Caco-2 (cell line): Measurements from ENCODE around the gene TBX10. TPM values are rescaled to one million over a fixed set of nuclear protein-coding genes. Genes with fewer than 3 reads are reported as not detected.
"Not testable (repeated sequence)": the region's sequence is repeated elsewhere in the genome, so short reads cannot be mapped to it uniquely, and the experiment has no call there.

ENCODE experiments used
- BruUV-seq: library from RNA; stranded (reverse); fragments of 400-500 nt; replicated peaks from 2 replicates; lab custom pipeline; 2021; lab: Mats Ljungman, UMichigan
- CTCF ChIA-PET: fragments of 300-600 bp; sonication (Branson Sonifier 250); formaldehyde crosslinking; loops from one replicate; lab custom pipeline; 2022; ENCODE audit warnings: antibody characterized with exemption; lab: Charles Lee
- POLR2A ChIA-PET: fragments of 300-600 bp; sonication (Branson Sonifier 250); formaldehyde crosslinking; loops from one replicate; lab custom pipeline; 2022; ENCODE audit warnings: antibody characterized with exemption; lab: Charles Lee
- DNase-seq, 2 experiments: peaks; one replicate each; pipeline versions ENCODE4 v3.0.0 to v3.0.0-alpha.2; 2020 to 2022
- H3K27me3 ChIP-seq: replicated peaks from 2 replicates; pipeline ENCODE4 v1.6.0; 2011; ENCODE audit warnings: low read length; ENCODE audit not compliant: control insufficient read depth, insufficient read depth
- H3K36me3 ChIP-seq: 2 replicates; pipeline ENCODE4 v1.5.1; 2011; ENCODE audit warnings: low read length; ENCODE audit not compliant: control insufficient read depth, insufficient read depth
- H3K4me1 ChIP-seq: fragments of 250-450 bp; sonication (Bioruptor Pico); 2 replicates; pipeline ENCODE4 v1.5.1; 2020; ENCODE audit warnings: mild to moderate bottlenecking
- H3K4me3 ChIP-seq: 2 replicates; pipeline ENCODE4 v1.5.1; 2011; ENCODE audit warnings: low read depth, mild to moderate bottlenecking, control low read depth, low read length
- H3K9me3 ChIP-seq: fragments of 250-450 bp; sonication (Bioruptor Pico); 2 replicates; pipeline ENCODE4 v1.5.1; 2020; ENCODE audit warnings: mild to moderate bottlenecking, moderate library complexity
- H3K27ac Mint-ChIP-seq: one replicate; pipeline ENCODE4 v1.8.0; 2022; ENCODE audit warnings: mixed read lengths; ENCODE audit not compliant: unreplicated experiment
- H3K27me3 Mint-ChIP-seq: one replicate; pipeline ENCODE4 v1.8.0; 2022; ENCODE audit warnings: mixed read lengths; ENCODE audit not compliant: insufficient read depth, unreplicated experiment
- H3K36me3 Mint-ChIP-seq: one replicate; pipeline ENCODE4 v1.8.0; 2022; ENCODE audit warnings: mild to moderate bottlenecking, mixed read lengths; ENCODE audit not compliant: insufficient read depth, unreplicated experiment
- H3K4me1 Mint-ChIP-seq: one replicate; pipeline ENCODE4 v1.8.0; 2022; ENCODE audit warnings: low read depth, mixed read lengths; ENCODE audit not compliant: unreplicated experiment
- H3K4me3 Mint-ChIP-seq: one replicate; pipeline ENCODE4 v1.8.0; 2022; ENCODE audit warnings: mild to moderate bottlenecking, moderate library complexity, mixed read lengths; ENCODE audit not compliant: unreplicated experiment
- H3K9me3 Mint-ChIP-seq: one replicate; pipeline ENCODE4 v1.8.0; 2022; ENCODE audit warnings: mixed read lengths; ENCODE audit not compliant: unreplicated experiment
- CTCF ChIP-seq, 2 experiments: fragments of 200-600 bp in 1 of 2; IDR thresholded peaks; 1 replicate in 1 of 2; 2 replicates in 1 of 2; pipeline versions ENCODE4 v1.5.1 to v1.8.0; 2011 to 2022; ENCODE audit warnings: antibody characterized with exemption in 1 of 2, control low read depth in 1 of 2, inconsistent platforms in 1 of 2, low read depth in 1 of 2, low read length in 1 of 2, mild to moderate bottlenecking in 1 of 2, moderate library complexity in 1 of 2; ENCODE audit not compliant: insufficient read depth in 1 of 2, severe bottlenecking in 1 of 2, unreplicated experiment in 1 of 2
- intact Hi-C: fragments of 100-400 bp; cut with micrococcal nuclease; formaldehyde crosslinking; loops from one replicate; pipeline ENCODE4 v1.10.0; 2022; ENCODE audit not compliant: unreplicated experiment
- total RNA-seq: library from RNA; stranded (reverse); gene quantifications from 2 replicates; pipeline ENCODE4 v1.2.3, GENCODE V29; 2022

The TBX10 gene
- total RNA-seq, 1 experiment from 2014 or later, result not detected

DNA sequence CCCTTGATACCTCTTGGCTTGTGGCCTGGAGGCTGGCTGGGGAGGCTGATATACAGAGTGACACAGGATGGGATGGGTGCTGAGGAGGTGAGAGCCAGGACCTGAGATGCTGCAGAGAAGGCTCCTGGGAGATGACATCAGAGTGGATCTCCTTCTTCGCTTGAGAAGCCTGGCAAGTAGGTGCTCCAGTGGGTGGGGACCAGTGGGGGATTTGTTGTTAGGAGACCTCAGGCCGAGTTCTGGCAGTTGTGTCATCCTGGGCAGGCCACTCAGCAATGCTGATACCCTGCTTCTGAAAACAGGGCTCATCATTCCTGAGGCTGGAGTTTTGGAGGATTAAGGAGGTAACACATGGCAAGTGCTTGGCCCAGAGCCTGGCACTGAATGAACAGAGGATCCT lies 34.7 kb downstream of the TBX10 start:
- CTCF ChIA-PET, result interaction anchor here (1.1 kb wide), 1 partner anchor 32 kb away, joined by 3 read pairs; no protein-coding TSS in a partner anchor
- intact Hi-C loops, result no loop called here
- TF ChIP-seq CTCF (IDR thresholded peaks at IDR 0.05; ENCODE audit: insufficient read depth in 1 of 2, low read depth in 1 of 2, low read length in 1 of 2, severe bottlenecking in 1 of 2, unreplicated experiment in 1 of 2), result no peak
- Histone ChIP-seq H3K4me1 (peaks cover 10% of the 10 kb centered on the region; the same call in 1 of the 2 replicates), H3K9me3 (peaks cover 8% of the 10 kb centered on the region), H3K27me3 (no peaks in the 10 kb centered on the region; the same call in 1 of the 2 replicates), H3K4me3 (no peak overlapping the region), H3K36me3 (peaks cover 6% of the 10 kb centered on the region)
- BruUV-seq, result no TSS peak
- Mint-ChIP-seq H3K36me3 (peaks cover 18% of the 10 kb centered on the region), H3K4me1 (no peaks in the 10 kb centered on the region), H3K9me3 (peaks cover 10% of the 10 kb centered on the region), H3K27ac (no peak overlapping the region), H3K4me3 (peak overlapping the region; percentile 13), H3K27me3 (no peaks in the 10 kb centered on the region)
- no peak for DNase-seq
- POLR2A ChIA-PET, result no interaction called here

GRCh38 chr11:67604119-67604518 lies 35.4 kb downstream of the TBX10 start:
- H3K4me3 Mint-ChIP-seq, H3K36me3 ChIP-seq, H3K4me1 Mint-ChIP-seq, H3K27me3 Mint-ChIP-seq, DNase-seq, H3K9me3 ChIP-seq, H3K27ac Mint-ChIP-seq, H3K4me3 ChIP-seq, H3K9me3 Mint-ChIP-seq, CTCF ChIA-PET, intact Hi-C loops, POLR2A ChIA-PET, H3K27me3 ChIP-seq, BruUV-seq: not testable (repeated sequence)
- H3K4me1 ChIP-seq, result peaks cover 10% of the 10 kb centered on the region; the same call in 1 of the 2 replicates
- peaks cover 14% of the 10 kb centered on the region for H3K36me3 Mint-ChIP-seq

DNA sequence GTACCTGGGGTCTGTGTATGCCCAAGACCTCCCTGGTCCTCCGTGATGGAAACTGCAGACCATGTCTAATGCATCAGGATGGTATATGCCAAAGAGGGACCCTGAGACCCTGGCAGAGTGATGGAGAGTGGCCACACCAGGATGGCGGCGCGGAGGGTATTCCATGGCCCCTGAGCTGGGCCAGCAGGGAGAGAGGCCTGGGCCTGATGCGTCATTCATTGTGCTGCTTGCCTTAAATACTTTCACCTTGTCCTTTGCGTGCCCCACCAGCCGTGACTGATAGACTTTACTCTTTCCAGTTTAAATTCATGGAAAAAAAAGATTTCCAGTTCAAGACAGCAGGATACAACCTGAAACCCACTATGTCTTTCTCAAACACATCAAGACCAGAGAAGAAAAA lies 38.5 kb downstream of the TBX10 start:
- peaks cover 3% of the 10 kb centered on the region; the same call in 1 of the 2 replicates for H3K4me1 ChIP-seq
- intact Hi-C loops, result no loop called here
- POLR2A ChIA-PET, result no interaction called here
- Mint-ChIP-seq H3K36me3 (no peaks in the 10 kb centered on the region), H3K27me3 (no peaks in the 10 kb centered on the region), H3K4me3 (no peak overlapping the region), H3K4me1 (no peaks in the 10 kb centered on the region), H3K27ac (no peak overlapping the region), H3K9me3 (peaks cover 10% of the 10 kb centered on the region)
- H3K9me3 ChIP-seq, result peaks cover 14% of the 10 kb centered on the region
- no TSS peak for BruUV-seq
- H3K4me3 ChIP-seq, result no peak overlapping the region
- DNase-seq, result no peak
- CTCF ChIA-PET, result no interaction called here
- no peaks in the 10 kb centered on the region; the same call in 1 of the 2 replicates for H3K27me3 ChIP-seq
- H3K36me3 ChIP-seq, result no peaks in the 10 kb centered on the region
- no peak for TF ChIP-seq CTCF (IDR thresholded peaks at IDR 0.05; ENCODE audit: insufficient read depth in 1 of 2, low read depth in 1 of 2, low read length in 1 of 2, severe bottlenecking in 1 of 2, unreplicated experiment in 1 of 2)
